GM12878 (cell line): ENCODE measurements around the gene KNSTRN. TPM values are rescaled to one million over a fixed set of nuclear protein-coding genes. Genes with fewer than 3 reads are reported as not detected.

Source experiments
- ATAC-seq: fragments of 200-7000 bp; cut with Tn5 transposase; 3 replicates; pipeline ENCODE4 v1.9.1; 2020; ENCODE audit warnings: mild to moderate bottlenecking, moderate library complexity
- BruUV-seq: library from RNA; stranded (reverse); fragments of 400-500 nt; replicated peaks from 2 replicates; lab custom pipeline; 2021; lab: Mats Ljungman, UMichigan
- CTCF ChIA-PET: fragments of 300-600 bp; sonication (Branson Sonifier 250); formaldehyde crosslinking; extraction: SDS; loops from one replicate; lab custom pipeline; 2021; ENCODE audit warnings: inconsistent platforms; lab: Yijun Ruan, JAX
- POLR2A ChIA-PET: fragments of 350-600 bp; formaldehyde crosslinking; extraction: SDS; loops from one replicate; lab custom pipeline; 2021; ENCODE audit warnings: inconsistent platforms; lab: Charles Lee
- RAD21 ChIA-PET: fragments of 300-600 bp; sonication (Branson Sonifier 250); formaldehyde crosslinking; loops from one replicate; lab custom pipeline; 2023; ENCODE audit warnings: antibody characterized with exemption; ENCODE audit not compliant: unreplicated experiment; lab: Charles Lee
- SMC1A ChIA-PET: fragments of 300-600 bp; sonication (Branson Sonifier 250); formaldehyde crosslinking; loops from one replicate; lab custom pipeline; 2023; ENCODE audit not compliant: unreplicated experiment, uncharacterized antibody; lab: Charles Lee
- DNase-seq: peaks from one replicate; pipeline ENCODE4 v3.0.0-alpha.2; 2011; ENCODE audit warnings: low read depth, low spot score
- FAIRE-seq: peaks from 3 replicates; lab custom pipeline; 2011; peaks lifted over from hg19 to GRCh38; lab: Jason Lieb, UNC
- H2AFZ ChIP-seq: 2 replicates; pipeline ENCODE4 v1.6.0; 2011; ENCODE audit warnings: low read depth, low read length, control low read depth; ENCODE audit not compliant: control insufficient read depth
- H3K27ac ChIP-seq: 2 replicates; pipeline ENCODE4 v1.5.1; 2011; ENCODE audit warnings: control low read depth; ENCODE audit not compliant: control insufficient read depth, insufficient read depth
- H3K27me3 ChIP-seq, 2 experiments: replicated peaks in 1 of 2; 2 replicates each; pipeline versions ENCODE4 v1.6.0 to v1.6.1; 2011; ENCODE audit warnings: low read length in 1 of 2; ENCODE audit not compliant: control insufficient read depth in 2 of 2, insufficient read depth in 2 of 2
- H3K36me3 ChIP-seq, 2 experiments: 2 replicates each; pipeline ENCODE4 v1.5.1; 2011; ENCODE audit warnings: low read length in 1 of 2; ENCODE audit not compliant: control insufficient read depth in 2 of 2, insufficient read depth in 2 of 2
- H3K4me1 ChIP-seq: 2 replicates; pipeline ENCODE4 v1.6.1; 2011; ENCODE audit warnings: mild to moderate bottlenecking, low read length, moderate library complexity, mixed read lengths; ENCODE audit not compliant: control insufficient read depth, insufficient read depth
- H3K4me2 ChIP-seq: 2 replicates; pipeline ENCODE4 v1.6.0; 2011; ENCODE audit warnings: control low read depth; ENCODE audit not compliant: control insufficient read depth, insufficient read depth
- H3K4me3 ChIP-seq: fragments of 200-600 bp; sonication (generic); 2 replicates; pipeline ENCODE4 v1.5.1; 2016
- H3K79me2 ChIP-seq: 2 replicates; pipeline ENCODE4 v1.6.0; 2011; ENCODE audit warnings: low read length; ENCODE audit not compliant: control insufficient read depth, insufficient read depth
- H3K9ac ChIP-seq: 2 replicates; pipeline ENCODE4 v1.8.0; 2011; ENCODE audit warnings: low read length, control low read depth, mixed read lengths; ENCODE audit not compliant: control insufficient read depth, insufficient read depth
- H3K9me3 ChIP-seq: replicated peaks from 3 replicates; pipeline ENCODE4 v1.5.1; 2011; ENCODE audit warnings: mild to moderate bottlenecking, low read length; ENCODE audit not compliant: control insufficient read depth, insufficient read depth
- H4K20me1 ChIP-seq: 2 replicates; pipeline ENCODE4 v1.6.0; 2011; ENCODE audit not compliant: control insufficient read depth, insufficient read depth
- FOXK2 ChIP-seq: fragments of 450-650 bp; IDR thresholded peaks from 2 replicates; pipeline ENCODE4 v1.6.1; 2017; ENCODE audit warnings: mild to moderate bottlenecking, moderate library complexity
- RELA ChIP-seq: fragments of 450-650 bp; IDR thresholded peaks from 2 replicates; pipeline ENCODE4 v1.8.0; 2014; ENCODE audit warnings: borderline replicate concordance; ENCODE audit not compliant: partially characterized antibody
- REST ChIP-seq: IDR thresholded peaks from 2 replicates; pipeline ENCODE4 v1.6.1; 2012; ENCODE audit warnings: mild to moderate bottlenecking, low read depth, low read length
- RFX5 ChIP-seq: IDR thresholded peaks from 2 replicates; pipeline ENCODE4 v1.6.1; 2011; ENCODE audit warnings: low read depth, low read length, improper control_type of control experiment
- RUNX3 ChIP-seq: IDR thresholded peaks from 2 replicates; pipeline ENCODE4 v1.6.1; 2012; ENCODE audit warnings: low read length, inconsistent platforms
- TCF12 ChIP-seq: IDR thresholded peaks from 2 replicates; pipeline ENCODE4 v1.6.1; 2011; ENCODE audit warnings: low read depth, mild to moderate bottlenecking, low read length
- YY1 ChIP-seq: IDR thresholded peaks from 2 replicates; pipeline ENCODE4 v1.6.1; 2011; ENCODE audit warnings: low read depth, mild to moderate bottlenecking, low read length
- ZBTB4 ChIP-seq: fragments of 450-650 bp; formaldehyde crosslinking; IDR thresholded peaks from 2 replicates; pipeline ENCODE4 v1.4.0; 2022; ENCODE audit warnings: mild to moderate bottlenecking, moderate library complexity
- WGBS: methylation state at CpG from one replicate; pipeline ENCODE4 v1.1.6; 2016; ENCODE audit warnings: low lambda C conversion rate; ENCODE audit not compliant: insufficient replicate concordance, insufficient coverage; ENCODE audit errors: missing lambda C conversion rate; 5-methylcytosine and 5-hydroxymethylcytosine counted together
- in situ Hi-C: fragments of 300-500 bp; cut with MboI; formaldehyde crosslinking; loops from 9 replicates; pipeline ENCODE4 v1.14.3; 2018; ENCODE audit warnings: mixed read lengths
- intact Hi-C: fragments of 100-400 bp; cut with micrococcal nuclease; formaldehyde crosslinking; loops from one replicate; pipeline ENCODE4 v1.14.2; 2022; ENCODE audit not compliant: unreplicated experiment
- polyA plus RNA-seq, 11 experiments: library from polyadenylated mRNA; depleted of rRNA in 4 of 11; unstranded in 6 of 11; stranded (reverse) in 5 of 11; fragments of >200 nt; fragmentation: Nextera tagmentation in 4 of 11; fragmentation: Illumina TruSeq in 1 of 11; extraction: Ambion mirVana in 4 of 11; extraction: Trizol in 1 of 11; gene quantifications; 1 replicate in 1 of 11; 2 replicates in 10 of 11; pipeline versions ENCODE4 v1.2.1 to v1.2.3, GENCODE V29; 2011 to 2016; ENCODE audit warnings: inconsistent platforms in 2 of 11, missing spikeins in 2 of 11, low read depth in 1 of 11
- total RNA-seq, 4 experiments: library from RNA; depleted of rRNA in 3 of 4; stranded (reverse); fragments of >200 nt in 3 of 4; fragmentation: Illumina TruSeq in 1 of 4; extraction: Trizol in 1 of 4; gene quantifications; 2 replicates each; pipeline versions ENCODE4 v1.2.1 to v1.2.3, GENCODE V29; 2013 to 2021

KNSTRN gene
- total and polyA plus RNA-seq, 10 of the 15 experiments (the other 5 are each of a cell fraction or from before 2014, with no cell fraction given) = 30.3 to 72.1 (median 47.1) TPM

- Histone ChIP-seq H3K4me3 (no peak overlapping the region), H3K4me2 (no peak overlapping the region), H3K27ac (no peak overlapping the region), H3K9ac (no peak overlapping the region), H3K27me3 (no peaks in the 10 kb centered on the region), H3K9me3 (no peaks in the 10 kb centered on the region), H3K4me1 (peaks cover 2% of the 10 kb centered on the region; the same call in 1 of the 2 replicates), H3K36me3 (no peaks in the 10 kb centered on the region), H3K79me2 (peaks cover 15% of the 10 kb centered on the region), H2AFZ (no peak overlapping the region), H4K20me1 (no peaks in the 10 kb centered on the region)
- in situ Hi-C loops (no loop called here), intact Hi-C loops (no loop called here)
- no TSS peak for BruUV-seq
- ATAC-seq (no peak), FAIRE-seq (no peak), DNase-seq (no peak)
- ChIA-PET POLR2A (interaction anchor here (0.7 kb wide), 1 partner anchor 12 kb away, joined by 4 read pairs; no protein-coding TSS in a partner anchor), RAD21 (no interaction called here), SMC1A (interaction anchor here (1.7 kb wide), 1 partner anchor 19 kb away, joined by 3 read pairs; no protein-coding TSS in a partner anchor), CTCF (interaction anchor here (1.5 kb wide), 1 partner anchor 28 kb away, joined by 4 read pairs; no protein-coding TSS in a partner anchor)
- no peak for TF ChIP-seq RELA
- no peak for TF ChIP-seq REST
- TF ChIP-seq TCF12 = no peak
- no peak for TF ChIP-seq YY1
- no peak for TF ChIP-seq FOXK2
- no peak for TF ChIP-seq RFX5
- TF ChIP-seq RUNX3 = no peak
- no peak for TF ChIP-seq ZBTB4 (CRISPR knock-in tag)
- 95% methylated on average over 4 of the region's 4 CpGs for WGBS
These were observed 3.1 kb upstream of the KNSTRN start for GRCh38 chr15:40379374-40379773.
